SU-DHL-6 (cell line): ENCODE measurements around the gene VARS2.
A peak's percentile ranks its signal among the peaks of the same experiment; 100 is the strongest.

Experiments
- H2AFZ ChIP-seq: fragments of 200-600 bp; sonication (generic); 2 replicates; pipeline ENCODE4 v1.6.1; 2014; ENCODE audit warnings: low read depth, mild to moderate bottlenecking, moderate library complexity, mixed read lengths, antibody characterized with exemption, low read length; ENCODE audit not compliant: severe bottlenecking
- H3F3A ChIP-seq: fragments of 200-600 bp; shearing (Covaris generic); 2 replicates; pipeline ENCODE4 v1.6.0; 2016; ENCODE audit warnings: antibody characterized with exemption, mild to moderate bottlenecking; ENCODE audit not compliant: insufficient read depth
- H3K27ac ChIP-seq: fragments of 200-600 bp; sonication (generic); 2 replicates; pipeline ENCODE4 v1.5.1; 2016; ENCODE audit warnings: low read depth, mild to moderate bottlenecking, low read length, moderate library complexity, mixed read lengths
- H3K27me3 ChIP-seq: fragments of 200-600 bp; sonication (generic), shearing (Covaris generic); 2 replicates; pipeline ENCODE4 v1.6.0; 2014; ENCODE audit warnings: mild to moderate bottlenecking, low read length
- H3K36me3 ChIP-seq: fragments of 200-600 bp; sonication (generic); 2 replicates; pipeline ENCODE4 v1.6.1; 2014; ENCODE audit warnings: mild to moderate bottlenecking, low read length, mixed read lengths
- H3K4me2 ChIP-seq: fragments of 300-600, 200-600 bp; shearing (Covaris generic), sonication (generic); 2 replicates; pipeline ENCODE4 v1.6.0; 2014; ENCODE audit warnings: low read length, low read depth, mild to moderate bottlenecking; ENCODE audit not compliant: poor library complexity, severe bottlenecking
- H3K4me3 ChIP-seq: fragments of 200-600 bp; sonication (generic); 2 replicates; pipeline ENCODE4 v1.5.1; 2014; ENCODE audit warnings: antibody characterized with exemption, low read length, mild to moderate bottlenecking, mixed read lengths; ENCODE audit not compliant: insufficient read depth, poor library complexity, severe bottlenecking
- H3K79me2 ChIP-seq: fragments of 200-600 bp; sonication (generic); 2 replicates; pipeline ENCODE4 v1.6.1; 2014; ENCODE audit warnings: mild to moderate bottlenecking, low read length, moderate library complexity; ENCODE audit not compliant: insufficient read depth
- H3K9ac ChIP-seq: fragments of 200-600 bp; sonication (generic); 2 replicates; pipeline ENCODE4 v1.7.0; 2014; ENCODE audit warnings: mild to moderate bottlenecking, low read length
- H3K9me2 ChIP-seq: fragments of 200-600 bp; sonication (generic); replicated peaks from 2 replicates; pipeline ENCODE4 v1.6.1; 2014; ENCODE audit warnings: low read length; ENCODE audit not compliant: insufficient read depth
- H3K9me3 ChIP-seq: fragments of 200-600 bp; sonication (generic); 2 replicates; pipeline ENCODE4 v1.6.1; 2014; ENCODE audit warnings: low read length, mixed read lengths; ENCODE audit not compliant: insufficient read depth
- H4K20me1 ChIP-seq: fragments of 200-600 bp; sonication (generic); 2 replicates; pipeline ENCODE4 v1.6.1; 2014; ENCODE audit warnings: low read depth, mild to moderate bottlenecking, antibody characterized with exemption, low read length, moderate library complexity, mixed read lengths
- CTCF ChIP-seq: fragments of 200-600 bp; sonication (generic); IDR thresholded peaks from one replicate; pipeline ENCODE4 v1.5.1; 2017; ENCODE audit warnings: antibody characterized with exemption, mild to moderate bottlenecking, low read length, moderate library complexity; ENCODE audit not compliant: insufficient read depth, poor library complexity, severe bottlenecking
- EZH2phosphoT487 ChIP-seq: fragments of 200-600 bp; sonication (generic), shearing (Covaris generic); conservative IDR thresholded peaks from 2 replicates; pipeline ENCODE4 v1.6.1; 2018; ENCODE audit warnings: mild to moderate bottlenecking, antibody characterized with exemption, low read length, moderate library complexity, mixed read lengths

The VARS2 gene

DNA sequence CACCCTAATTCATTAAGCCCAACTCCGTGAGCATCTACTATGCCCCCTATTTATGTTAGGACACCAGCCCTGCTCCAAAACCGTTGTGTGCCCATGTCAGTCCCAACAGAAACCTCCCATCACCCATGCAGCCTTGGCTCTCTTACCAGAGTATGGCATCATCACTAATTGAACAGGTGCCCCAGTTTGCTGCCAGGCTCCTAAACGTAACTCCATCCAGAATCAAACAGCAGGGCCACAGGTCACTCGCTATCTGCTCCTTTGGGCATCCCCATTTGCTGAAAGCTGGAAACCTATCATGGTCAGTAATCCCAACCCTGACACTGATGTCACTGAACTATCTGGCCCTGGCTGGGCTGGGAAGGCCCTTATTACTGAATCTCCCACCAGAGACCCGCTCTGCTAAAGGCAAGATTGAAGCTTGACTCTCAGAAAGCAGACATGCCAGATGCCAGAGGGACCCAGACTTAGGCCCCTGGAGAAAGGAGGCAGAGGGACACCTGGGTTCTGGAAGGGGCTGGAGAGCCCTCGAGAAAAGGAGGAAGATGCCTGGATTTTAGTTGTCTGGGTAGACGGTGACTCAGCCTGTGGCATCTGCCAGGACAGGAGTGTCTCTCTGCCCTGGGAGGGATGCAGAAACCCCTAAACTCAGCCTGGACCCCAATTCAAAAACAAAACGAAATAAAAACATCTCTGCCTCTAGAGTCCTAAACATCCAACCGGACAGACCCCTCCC, 40.8 kb downstream of the VARS2 start:
- no peaks in the 10 kb centered on the region for H3K27me3 ChIP-seq
- no peaks in the 10 kb centered on the region for H3K79me2 ChIP-seq
- TF ChIP-seq EZH2phosphoT487 (no peak), CTCF (no peak)
- peak overlapping the region; percentile 92 for H2AFZ ChIP-seq
- H3K4me2 ChIP-seq, result peak overlapping the region; percentile 52
- H3K27ac ChIP-seq, result no peak overlapping the region
- H3K4me3 ChIP-seq, result no peak overlapping the region
- no peaks in the 10 kb centered on the region for H3K9me3 ChIP-seq
- no peaks in the 10 kb centered on the region for H3K9me2 ChIP-seq
- peak overlapping the region; percentile 30 for H3K9ac ChIP-seq
- no peaks in the 10 kb centered on the region for H3K36me3 ChIP-seq
- H3F3A ChIP-seq, result no peaks in the 10 kb centered on the region
- H4K20me1 ChIP-seq, result no peaks in the 10 kb centered on the region

DNA sequence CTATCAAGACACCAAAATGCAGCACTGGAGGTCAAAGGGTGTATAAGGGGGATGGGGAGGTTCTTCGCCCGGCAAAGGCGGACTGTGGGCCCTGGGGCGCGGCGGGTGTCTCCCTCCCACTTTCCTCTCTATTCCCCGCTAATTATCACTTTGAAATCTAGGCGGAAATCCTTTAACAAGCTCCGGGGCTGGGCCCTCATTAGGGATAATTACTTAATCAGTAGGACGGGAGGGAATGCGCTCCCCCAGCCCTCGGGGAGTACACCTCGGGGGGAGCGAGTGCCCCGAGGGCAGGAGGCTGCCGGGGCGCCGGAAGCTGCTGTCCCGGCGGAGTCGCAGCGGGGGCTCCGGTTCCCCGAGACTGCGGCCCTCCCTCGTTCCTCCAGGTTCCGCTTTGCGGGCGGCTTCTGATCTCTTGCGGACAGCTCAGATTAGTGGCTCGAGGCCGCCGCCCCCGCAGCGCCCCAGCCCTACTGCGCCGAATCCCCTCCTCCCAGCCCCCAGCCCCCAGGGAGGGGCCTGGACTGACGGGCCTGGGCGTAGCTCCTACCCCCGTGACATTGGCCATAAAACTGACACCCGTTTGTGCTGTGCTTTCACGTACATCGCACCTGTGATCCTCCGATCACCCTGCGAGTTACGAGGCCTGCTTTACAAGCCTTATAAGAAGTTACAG, 41.5 kb downstream of the VARS2 start:
- no peak for TF ChIP-seq CTCF
- TF ChIP-seq EZH2phosphoT487, result no peak
- H2AFZ ChIP-seq, result peak overlapping the region; percentile 92
- peak overlapping the region; percentile 52 for H3K4me2 ChIP-seq
- no peaks in the 10 kb centered on the region for H3K9me2 ChIP-seq
- H3K27ac ChIP-seq, result no peak overlapping the region
- H3K36me3 ChIP-seq, result no peaks in the 10 kb centered on the region
- no peaks in the 10 kb centered on the region for H3K27me3 ChIP-seq
- no peaks in the 10 kb centered on the region for H3F3A ChIP-seq
- no peaks in the 10 kb centered on the region for H4K20me1 ChIP-seq
- peak overlapping the region; percentile 30 for H3K4me3 ChIP-seq
- no peaks in the 10 kb centered on the region for H3K9me3 ChIP-seq
- no peaks in the 10 kb centered on the region for H3K79me2 ChIP-seq
- peak overlapping the region; percentile 30 for H3K9ac ChIP-seq

DNA sequence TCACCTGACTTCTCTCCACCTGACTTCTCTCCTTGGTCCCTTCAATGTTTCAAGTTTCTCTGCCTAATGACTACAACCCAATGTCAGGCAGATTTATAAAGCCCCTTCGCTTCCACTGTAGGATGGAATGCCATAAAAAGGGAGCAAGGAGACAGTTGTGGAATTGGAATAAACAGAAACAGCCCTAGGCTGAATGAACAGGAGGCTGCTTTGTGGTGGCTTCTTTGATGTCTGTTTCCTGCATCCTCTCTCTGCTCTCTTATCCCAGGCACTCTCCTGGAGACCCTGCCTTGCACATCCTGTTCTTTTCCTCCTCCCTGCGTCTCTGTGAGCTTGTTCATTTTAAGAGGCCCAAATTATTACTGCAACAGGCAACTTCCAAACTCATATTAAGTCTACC, 43.7 kb downstream of the VARS2 start:
- Histone ChIP-seq H3K9me3 (no peaks in the 10 kb centered on the region), H3K36me3 (no peaks in the 10 kb centered on the region), H3K27me3 (no peaks in the 10 kb centered on the region), H4K20me1 (no peaks in the 10 kb centered on the region), H3F3A (no peaks in the 10 kb centered on the region), H3K9me2 (no peaks in the 10 kb centered on the region), H3K27ac (no peak overlapping the region), H3K79me2 (no peaks in the 10 kb centered on the region), H3K4me3 (no peak overlapping the region), H3K9ac (no peak overlapping the region), H3K4me2 (no peak overlapping the region), H2AFZ (no peak overlapping the region)
- TF ChIP-seq EZH2phosphoT487 (no peak), CTCF (no peak)
